Liver (tissue), 9 donors: ENCODE data around the gene ATP12A. TPM values are rescaled to one million over a fixed set of nuclear protein-coding genes. Genes with fewer than 3 reads are reported as not detected.

Experiments used
- DNase-seq: peaks from one replicate; pipeline ENCODE4 v3.0.0-alpha.2; 2017; ENCODE audit warnings: low spot score
- H3K27ac ChIP-seq, 2 donors: one replicate each; pipeline ENCODE4 v1.7.0; 2013; ENCODE audit warnings: inconsistent platforms in 2 of 2, low read length in 2 of 2, control low read depth in 1 of 2, low read depth in 1 of 2, mild to moderate bottlenecking in 1 of 2
- H3K27me3 ChIP-seq, 4 donors: one replicate each; pipeline versions ENCODE4 v1.6.1 to v1.7.0; 2013; ENCODE audit warnings: low read length in 3 of 4, inconsistent platforms in 1 of 4, mild to moderate bottlenecking in 1 of 4, moderate library complexity in 1 of 4; ENCODE audit not compliant: control insufficient read depth in 4 of 4, insufficient read depth in 4 of 4
- H3K36me3 ChIP-seq, 4 donors: one replicate each; pipeline versions ENCODE4 v1.6.1 to v1.7.0; 2013; ENCODE audit warnings: low read length in 3 of 4, mild to moderate bottlenecking in 3 of 4, low read depth in 1 of 4, moderate library complexity in 1 of 4; ENCODE audit not compliant: control insufficient read depth in 4 of 4, insufficient read depth in 3 of 4
- H3K4me1 ChIP-seq, 4 donors: one replicate each; pipeline versions ENCODE4 v1.6.1 to v1.7.0; 2013; ENCODE audit warnings: low read length in 3 of 4, mild to moderate bottlenecking in 3 of 4, moderate library complexity in 1 of 4; ENCODE audit not compliant: control insufficient read depth in 4 of 4, insufficient read depth in 4 of 4
- H3K4me3 ChIP-seq, 3 donors: one replicate each; pipeline versions ENCODE4 v1.6.1 to v1.7.0; 2013; ENCODE audit warnings: low read length in 3 of 3, control low read depth in 1 of 3, low read depth in 1 of 3, mild to moderate bottlenecking in 1 of 3
- H3K9ac ChIP-seq, 2 donors: one replicate each; pipeline ENCODE4 v1.7.0; 2013; ENCODE audit warnings: low read length in 2 of 2, mild to moderate bottlenecking in 2 of 2, moderate library complexity in 2 of 2, control low read depth in 1 of 2, low read depth in 1 of 2
- H3K9me3 ChIP-seq, 4 donors: one replicate each; pipeline versions ENCODE4 v1.6.1 to v1.7.0; 2013; ENCODE audit warnings: low read length in 3 of 4; ENCODE audit not compliant: control insufficient read depth in 4 of 4
- EGR1 ChIP-seq, 2 donors: IDR thresholded peaks; 2 replicates each; pipeline ENCODE4 v1.6.1; 2016 to 2018; ENCODE audit warnings: antibody characterized with exemption in 2 of 2, low read depth in 2 of 2
- FOXA1 ChIP-seq: IDR thresholded peaks from 2 replicates; pipeline ENCODE4 v1.6.1; 2016; ENCODE audit warnings: antibody characterized with exemption
- FOXA2 ChIP-seq: IDR thresholded peaks from 2 replicates; pipeline ENCODE4 v1.6.1; 2016; ENCODE audit warnings: antibody characterized with exemption
- GABPA ChIP-seq, 2 donors: IDR thresholded peaks in 1 of 2; conservative IDR thresholded peaks in 1 of 2; 2 replicates each; pipeline ENCODE4 v1.6.1; 2016; ENCODE audit warnings: antibody characterized with exemption in 2 of 2, mild to moderate bottlenecking in 1 of 2, moderate library complexity in 1 of 2
- HNF4A ChIP-seq, 2 donors: conservative IDR thresholded peaks; 2 replicates each; pipeline ENCODE4 v1.6.1; 2016; ENCODE audit warnings: antibody characterized with exemption in 2 of 2, mild to moderate bottlenecking in 2 of 2
- HNF4G ChIP-seq: IDR thresholded peaks from 2 replicates; pipeline ENCODE4 v1.6.1; 2016; ENCODE audit warnings: antibody characterized with exemption
- JUND ChIP-seq, 2 donors: IDR thresholded peaks; 2 replicates each; pipeline ENCODE4 v1.6.1; 2016; ENCODE audit warnings: antibody characterized with exemption in 2 of 2
- NR2F2 ChIP-seq: IDR thresholded peaks from 2 replicates; pipeline ENCODE4 v1.6.1; 2016; ENCODE audit warnings: antibody characterized with exemption
- RAD21 ChIP-seq, 2 donors: IDR thresholded peaks; 2 replicates each; pipeline ENCODE4 v1.6.1; 2016; ENCODE audit warnings: antibody characterized with exemption in 2 of 2, mild to moderate bottlenecking in 2 of 2
- RXRA ChIP-seq, 2 donors: IDR thresholded peaks; 2 replicates each; pipeline ENCODE4 v1.6.1; 2017 to 2018; ENCODE audit warnings: antibody characterized with exemption in 2 of 2, mild to moderate bottlenecking in 1 of 2
- SP1 ChIP-seq: IDR thresholded peaks from 2 replicates; pipeline ENCODE4 v1.6.1; 2018; ENCODE audit warnings: antibody characterized with exemption, mild to moderate bottlenecking
- TAF1 ChIP-seq: conservative IDR thresholded peaks from 2 replicates; pipeline ENCODE4 v1.6.1; 2016; ENCODE audit warnings: antibody characterized with exemption, mild to moderate bottlenecking
- YY1 ChIP-seq: IDR thresholded peaks from 2 replicates; pipeline ENCODE4 v1.6.1; 2016; ENCODE audit warnings: antibody characterized with exemption, mild to moderate bottlenecking
- WGBS: extraction: QIAGEN DNeasy Blood & Tissue Kit; methylation state at CpG from one replicate; pipeline ENCODE4 v1.1.7; 2013; 5-methylcytosine and 5-hydroxymethylcytosine counted together
- polyA plus RNA-seq, 2 donors: library from polyadenylated mRNA; stranded (reverse) in 1 of 2; unstranded in 1 of 2; fragments of 200-250 nt in 1 of 2; fragments of >200 nt in 1 of 2; fragmentation: Nextera tagmentation in 1 of 2; extraction: Ambion mirVana in 1 of 2; gene quantifications; one replicate each; pipeline versions ENCODE4 v1.2.1 to v1.2.3, GENCODE V29; 2013 to 2015
- total RNA-seq, 2 donors: library from RNA; depleted of rRNA; stranded (reverse); fragments of >200 nt; gene quantifications; one replicate each; pipeline ENCODE4 v1.2.3, GENCODE V29; 2014
- TF ChIP-seq, protein P1 (sequence below): fragments of 150-350 bp; IDR thresholded peaks from 2 replicates; pipeline ENCODE4 v1.5.1; 2017; ENCODE audit warnings: improper control_type of control experiment, low read depth, low read length; ENCODE audit not compliant: missing input control
- TF ChIP-seq, protein P2 (sequence below): IDR thresholded peaks from 2 replicates; pipeline ENCODE4 v1.6.1; 2016; ENCODE audit warnings: antibody characterized with exemption
- TF ChIP-seq, protein P3 (sequence below): IDR thresholded peaks from 2 replicates; pipeline ENCODE4 v1.6.1; 2016; ENCODE audit warnings: antibody characterized with exemption
- TF ChIP-seq, protein P4 (sequence below): IDR thresholded peaks from 2 replicates; pipeline ENCODE4 v1.6.1; 2016; ENCODE audit warnings: antibody characterized with exemption
- TF ChIP-seq, protein P5 (sequence below): IDR thresholded peaks from 2 replicates; pipeline ENCODE4 v1.6.1; 2016; ENCODE audit warnings: antibody characterized with exemption, mild to moderate bottlenecking
- donor health status: healthy.
- donor health status: healthy.
- donor health status: healthy.
- donor health status: healthy.
- donor health status: healthy.

ATP12A gene
- total and polyA plus RNA-seq, 4 donors = under 0.01 TPM; not detected in 3

DNA sequence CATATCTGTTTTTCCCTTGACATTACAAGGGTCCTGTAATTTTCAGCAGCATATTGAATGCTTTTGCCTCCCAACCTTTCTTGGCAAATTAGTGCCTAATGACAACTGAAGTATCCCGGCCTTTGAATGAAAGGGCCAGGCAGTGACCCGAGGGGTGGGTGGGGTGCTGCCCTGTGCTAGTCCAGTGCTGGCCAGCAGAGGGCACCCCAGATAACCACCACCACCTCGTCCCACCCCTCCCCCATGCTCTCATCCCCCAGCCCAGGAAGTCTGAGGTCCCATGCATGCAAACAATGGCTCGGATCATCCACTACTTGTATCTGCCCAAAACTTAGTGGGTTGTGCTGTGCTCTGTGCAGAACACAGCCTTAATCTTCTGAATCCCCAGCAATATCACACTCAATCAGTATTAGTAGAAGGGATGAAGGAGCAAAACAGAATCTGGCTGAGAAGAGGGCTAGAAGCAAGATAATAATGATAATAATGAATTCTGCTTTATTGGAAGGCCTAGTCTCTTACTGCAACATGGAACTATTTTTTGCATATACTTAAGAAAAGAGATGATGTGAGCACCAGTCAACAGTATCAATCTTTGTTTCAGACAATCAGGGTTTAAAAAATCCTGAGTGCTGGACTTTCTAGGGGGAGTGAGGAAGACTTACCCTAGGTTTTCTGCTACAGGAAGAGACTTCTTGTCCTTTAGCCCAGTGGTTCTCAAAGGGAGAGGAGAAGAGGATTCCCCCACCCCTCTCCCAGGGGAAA, 3.8 kb downstream of the ATP12A start:
- WGBS = 6% methylated on average over 4 of the region's 4 CpGs
- H3K9ac ChIP-seq = no peak overlapping the region

DNA sequence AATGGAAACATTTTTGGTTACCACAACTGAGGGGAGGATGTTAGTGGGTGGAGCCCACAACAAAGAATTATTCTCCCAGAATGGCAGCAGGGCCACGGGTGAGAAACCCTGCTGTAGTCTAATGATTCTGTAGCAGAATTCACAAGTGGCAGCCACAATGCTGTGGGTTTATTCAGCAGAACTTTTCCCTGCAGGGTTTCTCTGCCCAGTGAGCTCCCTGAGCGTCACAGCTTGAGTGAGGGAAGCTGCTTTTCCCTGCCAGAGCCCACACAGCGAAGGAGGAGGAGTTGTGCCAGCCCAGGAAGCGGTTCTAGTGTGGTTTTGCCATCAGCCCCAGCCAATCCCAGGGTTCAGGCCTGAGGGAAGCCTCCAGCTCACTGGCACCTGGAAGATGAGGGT, 4.4 kb downstream of the ATP12A start:
- peaks cover 7 to 12% (median 10%) of the 10 kb centered on the region in 4 donors for H3K4me1 ChIP-seq

More for the DNA sequence above, 3.8 kb downstream of the ATP12A start:
- Histone ChIP-seq H3K4me3 (no peak overlapping the region), H3K9me3 (no peaks in the 10 kb centered on the region), H3K4me1 (peaks cover 7 to 12% (median 10%) of the 10 kb centered on the region in 4 donors), H3K36me3 (no peaks in the 10 kb centered on the region), H3K27me3 (peaks cover 0 to 6% (median 0%) of the 10 kb centered on the region in 4 donors), H3K27ac (peak overlapping the region in 1 of 2 donors; percentile 56)
- TF ChIP-seq RAD21 (IDR thresholded peaks at IDR 0.05) = peak in 1 of 2 donors; percentile 59
- TF ChIP-seq, protein P1, sequence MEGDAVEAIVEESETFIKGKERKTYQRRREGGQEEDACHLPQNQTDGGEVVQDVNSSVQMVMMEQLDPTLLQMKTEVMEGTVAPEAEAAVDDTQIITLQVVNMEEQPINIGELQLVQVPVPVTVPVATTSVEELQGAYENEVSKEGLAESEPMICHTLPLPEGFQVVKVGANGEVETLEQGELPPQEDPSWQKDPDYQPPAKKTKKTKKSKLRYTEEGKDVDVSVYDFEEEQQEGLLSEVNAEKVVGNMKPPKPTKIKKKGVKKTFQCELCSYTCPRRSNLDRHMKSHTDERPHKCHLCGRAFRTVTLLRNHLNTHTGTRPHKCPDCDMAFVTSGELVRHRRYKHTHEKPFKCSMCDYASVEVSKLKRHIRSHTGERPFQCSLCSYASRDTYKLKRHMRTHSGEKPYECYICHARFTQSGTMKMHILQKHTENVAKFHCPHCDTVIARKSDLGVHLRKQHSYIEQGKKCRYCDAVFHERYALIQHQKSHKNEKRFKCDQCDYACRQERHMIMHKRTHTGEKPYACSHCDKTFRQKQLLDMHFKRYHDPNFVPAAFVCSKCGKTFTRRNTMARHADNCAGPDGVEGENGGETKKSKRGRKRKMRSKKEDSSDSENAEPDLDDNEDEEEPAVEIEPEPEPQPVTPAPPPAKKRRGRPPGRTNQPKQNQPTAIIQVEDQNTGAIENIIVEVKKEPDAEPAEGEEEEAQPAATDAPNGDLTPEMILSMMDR = peak; percentile 67
- TF ChIP-seq, protein P2, sequence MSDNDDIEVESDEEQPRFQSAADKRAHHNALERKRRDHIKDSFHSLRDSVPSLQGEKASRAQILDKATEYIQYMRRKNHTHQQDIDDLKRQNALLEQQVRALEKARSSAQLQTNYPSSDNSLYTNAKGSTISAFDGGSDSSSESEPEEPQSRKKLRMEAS = no peak
- DNase-seq = peak; percentile 70

DNA sequence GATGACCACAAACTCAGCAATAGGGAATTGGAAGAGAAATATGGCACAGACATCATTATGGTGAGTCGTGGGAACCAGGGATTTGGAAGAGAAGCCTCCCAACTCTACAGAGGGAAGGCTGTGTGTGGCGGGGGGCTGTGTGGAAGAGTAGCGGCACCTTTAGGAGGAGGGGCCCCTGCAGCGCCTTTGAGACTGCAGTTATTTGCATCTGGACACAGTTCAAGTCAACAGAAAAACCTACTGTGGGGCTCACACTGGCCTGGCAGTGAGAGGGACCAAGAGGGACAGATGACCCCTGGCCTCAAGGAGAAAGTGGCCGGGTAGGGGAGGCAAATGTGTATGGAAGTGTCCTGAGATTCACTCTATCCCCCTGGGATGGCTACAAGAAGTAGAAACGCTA, 5.1 kb downstream of the ATP12A start:
- no peaks in the 10 kb centered on the region for H3K9me3 ChIP-seq
- H3K36me3 ChIP-seq = no peaks in the 10 kb centered on the region
- no peaks in the 10 kb centered on the region for H3K27me3 ChIP-seq
- 83% methylated on average over 6 of the region's 6 CpGs for WGBS
- H3K27ac ChIP-seq = no peak overlapping the region
- DNase-seq = no peak
- H3K4me3 ChIP-seq = no peak overlapping the region
- H3K4me1 ChIP-seq = peaks cover 6 to 11% (median 8%) of the 10 kb centered on the region in 4 donors
- no peak overlapping the region for H3K9ac ChIP-seq
- TF ChIP-seq SP1 (no peak), HNF4A (conservative IDR thresholded peaks at IDR 0.05) (no peak), FOXA2 (no peak), NR2F2 (no peak), EGR1 (IDR thresholded peaks at IDR 0.05; ENCODE audit: low read depth in 2 of 2) (no peak), HNF4G (no peak), RAD21 (IDR thresholded peaks at IDR 0.05) (no peak), GABPA (IDR thresholded peaks at IDR 0.05 in 1 of 2, conservative IDR thresholded peaks at IDR 0.05 in 1 of 2) (no peak), RXRA (IDR thresholded peaks at IDR 0.05) (no peak), FOXA1 (no peak), JUND (IDR thresholded peaks at IDR 0.05) (no peak), TAF1 (no peak), YY1 (no peak)
- TF ChIP-seq, protein P3, sequence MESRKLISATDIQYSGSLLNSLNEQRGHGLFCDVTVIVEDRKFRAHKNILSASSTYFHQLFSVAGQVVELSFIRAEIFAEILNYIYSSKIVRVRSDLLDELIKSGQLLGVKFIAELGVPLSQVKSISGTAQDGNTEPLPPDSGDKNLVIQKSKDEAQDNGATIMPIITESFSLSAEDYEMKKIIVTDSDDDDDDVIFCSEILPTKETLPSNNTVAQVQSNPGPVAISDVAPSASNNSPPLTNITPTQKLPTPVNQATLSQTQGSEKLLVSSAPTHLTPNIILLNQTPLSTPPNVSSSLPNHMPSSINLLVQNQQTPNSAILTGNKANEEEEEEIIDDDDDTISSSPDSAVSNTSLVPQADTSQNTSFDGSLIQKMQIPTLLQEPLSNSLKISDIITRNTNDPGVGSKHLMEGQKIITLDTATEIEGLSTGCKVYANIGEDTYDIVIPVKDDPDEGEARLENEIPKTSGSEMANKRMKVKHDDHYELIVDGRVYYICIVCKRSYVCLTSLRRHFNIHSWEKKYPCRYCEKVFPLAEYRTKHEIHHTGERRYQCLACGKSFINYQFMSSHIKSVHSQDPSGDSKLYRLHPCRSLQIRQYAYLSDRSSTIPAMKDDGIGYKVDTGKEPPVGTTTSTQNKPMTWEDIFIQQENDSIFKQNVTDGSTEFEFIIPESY = no peak
- TF ChIP-seq, protein P4, sequence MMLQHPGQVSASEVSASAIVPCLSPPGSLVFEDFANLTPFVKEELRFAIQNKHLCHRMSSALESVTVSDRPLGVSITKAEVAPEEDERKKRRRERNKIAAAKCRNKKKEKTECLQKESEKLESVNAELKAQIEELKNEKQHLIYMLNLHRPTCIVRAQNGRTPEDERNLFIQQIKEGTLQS = no peak
- TF ChIP-seq, protein P2 = no peak
- TF ChIP-seq, protein P5, sequence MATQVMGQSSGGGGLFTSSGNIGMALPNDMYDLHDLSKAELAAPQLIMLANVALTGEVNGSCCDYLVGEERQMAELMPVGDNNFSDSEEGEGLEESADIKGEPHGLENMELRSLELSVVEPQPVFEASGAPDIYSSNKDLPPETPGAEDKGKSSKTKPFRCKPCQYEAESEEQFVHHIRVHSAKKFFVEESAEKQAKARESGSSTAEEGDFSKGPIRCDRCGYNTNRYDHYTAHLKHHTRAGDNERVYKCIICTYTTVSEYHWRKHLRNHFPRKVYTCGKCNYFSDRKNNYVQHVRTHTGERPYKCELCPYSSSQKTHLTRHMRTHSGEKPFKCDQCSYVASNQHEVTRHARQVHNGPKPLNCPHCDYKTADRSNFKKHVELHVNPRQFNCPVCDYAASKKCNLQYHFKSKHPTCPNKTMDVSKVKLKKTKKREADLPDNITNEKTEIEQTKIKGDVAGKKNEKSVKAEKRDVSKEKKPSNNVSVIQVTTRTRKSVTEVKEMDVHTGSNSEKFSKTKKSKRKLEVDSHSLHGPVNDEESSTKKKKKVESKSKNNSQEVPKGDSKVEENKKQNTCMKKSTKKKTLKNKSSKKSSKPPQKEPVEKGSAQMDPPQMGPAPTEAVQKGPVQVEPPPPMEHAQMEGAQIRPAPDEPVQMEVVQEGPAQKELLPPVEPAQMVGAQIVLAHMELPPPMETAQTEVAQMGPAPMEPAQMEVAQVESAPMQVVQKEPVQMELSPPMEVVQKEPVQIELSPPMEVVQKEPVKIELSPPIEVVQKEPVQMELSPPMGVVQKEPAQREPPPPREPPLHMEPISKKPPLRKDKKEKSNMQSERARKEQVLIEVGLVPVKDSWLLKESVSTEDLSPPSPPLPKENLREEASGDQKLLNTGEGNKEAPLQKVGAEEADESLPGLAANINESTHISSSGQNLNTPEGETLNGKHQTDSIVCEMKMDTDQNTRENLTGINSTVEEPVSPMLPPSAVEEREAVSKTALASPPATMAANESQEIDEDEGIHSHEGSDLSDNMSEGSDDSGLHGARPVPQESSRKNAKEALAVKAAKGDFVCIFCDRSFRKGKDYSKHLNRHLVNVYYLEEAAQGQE = no peak

More for the DNA sequence above, 4.4 kb downstream of the ATP12A start:
- DNase-seq = no peak
- Histone ChIP-seq H3K9ac (no peak overlapping the region), H3K27ac (no peak overlapping the region), H3K4me3 (no peak overlapping the region), H3K27me3 (peaks cover 0 to 5% (median 0%) of the 10 kb centered on the region in 4 donors), H3K36me3 (no peaks in the 10 kb centered on the region), H3K9me3 (no peaks in the 10 kb centered on the region)
- 66% methylated on average over 4 of the region's 4 CpGs for WGBS
- TF ChIP-seq NR2F2 = no peak
- TF ChIP-seq, protein P4 = no peak
